Right lobe of liver (tissue), 6 donors: ENCODE results near the gene SLC9A3. TPM values are rescaled to one million over a fixed set of nuclear protein-coding genes. Genes with fewer than 3 reads are reported as not detected.

Experiments used
- ATAC-seq, 4 donors: fragments of 200-7000 bp; cut with Tn5 transposase; one replicate each; pipeline ENCODE4 v1.9.1; 2020; ENCODE audit warnings: mild to moderate bottlenecking in 4 of 4, moderate library complexity in 4 of 4
- DNase-seq, 3 donors: peaks; one replicate each; pipeline ENCODE4 v3.0.0-alpha.2; 2020
- H3K27ac ChIP-seq, 3 donors: fragments of 200-600 bp; one replicate each; pipeline ENCODE4 v1.8.0; 2022
- H3K27me3 ChIP-seq, 2 donors: fragments of 200-600 bp; one replicate each; pipeline ENCODE4 v1.8.0; 2022
- H3K36me3 ChIP-seq, 4 donors: fragments of 200-600 bp; sonication (generic) in 1 of 4; one replicate each; pipeline versions ENCODE4 v1.5.1 to v1.8.0; 2017 to 2022; ENCODE audit warnings: control low read depth in 1 of 4
- H3K4me1 ChIP-seq, 4 donors: fragments of 200-600 bp; sonication (generic) in 1 of 4; one replicate each; pipeline versions ENCODE4 v1.5.1 to v1.8.0; 2017 to 2022; ENCODE audit warnings: control low read depth in 1 of 4
- H3K4me3 ChIP-seq, 3 donors: fragments of 200-600 bp; one replicate each; pipeline ENCODE4 v1.8.0; 2022
- H3K9me3 ChIP-seq, 4 donors: fragments of 200-600 bp; sonication (generic) in 1 of 4; one replicate each; pipeline versions ENCODE4 v1.5.1 to v1.8.0; 2017 to 2022; ENCODE audit warnings: control low read depth in 1 of 4
- CTCF ChIP-seq, 4 donors: fragments of 200-600 bp in 3 of 4; fragments of 450-650 bp in 1 of 4; IDR thresholded peaks; one replicate each; pipeline versions ENCODE4 v1.5.1 to v1.8.0; 2016 to 2022; ENCODE audit warnings: antibody characterized with exemption in 4 of 4, mild to moderate bottlenecking in 2 of 4
- POLR2A ChIP-seq: fragments of 450-650 bp; IDR thresholded peaks from one replicate; pipeline ENCODE4 v1.6.1; 2017; ENCODE audit warnings: antibody characterized with exemption, mild to moderate bottlenecking
- WGBS: methylation state at CpG from one replicate; pipeline ENCODE4 v1.1.6; 2018; ENCODE audit warnings: low coverage, low lambda C conversion rate; ENCODE audit not compliant: insufficient coverage; ENCODE audit errors: missing lambda C conversion rate; 5-methylcytosine and 5-hydroxymethylcytosine counted together
- intact Hi-C, 2 donors: fragments of 100-400 bp; cut with DNase I; formaldehyde crosslinking; loops; one replicate each; pipeline versions ENCODE4 v1.11.2 to v1.14.1; 2022
- total RNA-seq, 6 experiments: library from RNA; depleted of rRNA in 2 of 6; stranded (reverse); fragments of >200 nt in 2 of 6; fragmentation: NEBNext Ultra II Directional in 3 of 6; extraction: Animal tissue kit (Norgen Biotek cat#: 25700) in 3 of 6; gene quantifications; one replicate each; pipeline versions ENCODE4 v1.1.0 to v1.2.4, GENCODE V29; 2016 to 2023
- donor health status: DM: no; HTN: yes; CAD: no.
- donor health status: DM: no; HTN: no; CAD: no.
- donor health status: DM: no; HTN: no; CAD: no.
- donor health status: DM: no; HTN: yes; CAD: no.
- donor health status: DM: no; HTN: yes; CAD: no.

The SLC9A3 gene
- total RNA-seq, 6 experiments from 2014 or later, result 0.32 to 1.8 (median 0.46) TPM

- Histone ChIP-seq H3K27ac (no peak overlapping the region), H3K27me3 (peaks cover 0 to 16% of the 10 kb centered on the region in 2 donors), H3K36me3 (no peaks in the 10 kb centered on the region), H3K9me3 (no peaks in the 10 kb centered on the region), H3K4me1 (peaks cover 0 to 3% (median 0%) of the 10 kb centered on the region in 4 donors), H3K4me3 (no peak overlapping the region)
- intact Hi-C loops, result no loop called here
- TF ChIP-seq POLR2A, result no peak
- no peak for TF ChIP-seq CTCF (IDR thresholded peaks at IDR 0.05)
- WGBS, result under 1% methylated on average over 22 of the region's 69 CpGs
- no peak for ATAC-seq
- no peak for DNase-seq
These were observed 617 bp downstream of the SLC9A3 start for GRCh38 chr5:523441-524222.

GRCh38 chr5:522899-523440 lies 1.3 kb downstream of the SLC9A3 start:
- TF ChIP-seq POLR2A, result no peak
- no peak for TF ChIP-seq CTCF (IDR thresholded peaks at IDR 0.05)
- intact Hi-C loops, result no loop called here
- H3K27ac ChIP-seq, result no peak overlapping the region
- DNase-seq, result no peak
- peaks cover 0 to 3% (median 0%) of the 10 kb centered on the region in 4 donors for H3K4me1 ChIP-seq
- no peaks in the 10 kb centered on the region for H3K36me3 ChIP-seq
- H3K27me3 ChIP-seq, result peaks cover 0 to 16% of the 10 kb centered on the region in 2 donors
- WGBS, result 6% methylated on average over 8 of the region's 21 CpGs
- ATAC-seq, result no peak
- no peak overlapping the region for H3K4me3 ChIP-seq
- no peaks in the 10 kb centered on the region for H3K9me3 ChIP-seq

GRCh38 chr5:522116-522515 lies 2.1 kb downstream of the SLC9A3 start:
- Histone ChIP-seq H3K27ac (no peak overlapping the region), H3K27me3 (peaks cover 0 to 12% of the 10 kb centered on the region in 2 donors), H3K4me1 (peaks cover 0 to 3% (median 0%) of the 10 kb centered on the region in 4 donors), H3K9me3 (no peaks in the 10 kb centered on the region), H3K4me3 (no peak overlapping the region), H3K36me3 (no peaks in the 10 kb centered on the region)
- intact Hi-C loops, result no loop called here
- 55% methylated on average over 4 of the region's 16 CpGs for WGBS
- DNase-seq (no peak), ATAC-seq (no peak)
- TF ChIP-seq POLR2A, result no peak
- TF ChIP-seq CTCF (IDR thresholded peaks at IDR 0.05), result no peak

- Histone ChIP-seq H3K27ac (no peak overlapping the region), H3K4me1 (peaks cover 0 to 3% (median 0%) of the 10 kb centered on the region in 4 donors), H3K27me3 (peaks cover 0 to 11% of the 10 kb centered on the region in 2 donors), H3K4me3 (no peak overlapping the region), H3K9me3 (no peaks in the 10 kb centered on the region), H3K36me3 (no peaks in the 10 kb centered on the region)
- 52% methylated on average over 4 of the region's 9 CpGs for WGBS
- DNase-seq (no peak), ATAC-seq (no peak)
- intact Hi-C loops, result no loop called here
- no peak for TF ChIP-seq CTCF (IDR thresholded peaks at IDR 0.05)
- TF ChIP-seq POLR2A, result no peak
These were observed 2.6 kb downstream of the SLC9A3 start for GRCh38 chr5:521680-522079.
